CD4-positive, alpha-beta T cell (primary cell): ENCODE data around the gene SSPN. TPM values are rescaled to one million over a fixed set of nuclear protein-coding genes. Genes with fewer than 3 reads are reported as not detected.

Experiments used
- ATAC-seq: fragments of 200-7000 bp; cut with Tn5 transposase; one replicate; pipeline ENCODE4 v1.10.0; 2022; ENCODE audit warnings: mild to moderate bottlenecking; ENCODE audit not compliant: poor library complexity
- CTCF ChIA-PET: fragments of 350-600 bp; sonication (Branson Sonifier 250); formaldehyde crosslinking; loops from one replicate; lab custom pipeline; 2021; ENCODE audit warnings: antibody characterized with exemption, inconsistent platforms; lab: Charles Lee
- POLR2A ChIA-PET: fragments of 350-600 bp; sonication (Branson Sonifier 250); formaldehyde crosslinking; loops from one replicate; lab custom pipeline; 2021; ENCODE audit warnings: antibody characterized with exemption, inconsistent platforms; lab: Charles Lee
- DNase-seq, 14 experiments: peaks; one replicate each; pipeline ENCODE4 v3.0.0-alpha.2; 2013 to 2020; ENCODE audit warnings: mixed read lengths in 2 of 14
- H3K27ac ChIP-seq, 2 donors: one replicate each; pipeline versions ENCODE4 v1.5.1 to v1.7.0; 2013; ENCODE audit warnings: low read length in 2 of 2, low read depth in 1 of 2, mild to moderate bottlenecking in 1 of 2
- H3K27me3 ChIP-seq, 2 experiments: 1 replicate in 1 of 2; 2 replicates in 1 of 2; pipeline versions ENCODE4 v1.6.1 to v1.7.0; 2013; ENCODE audit warnings: low read length in 2 of 2, control low read depth in 1 of 2, mild to moderate bottlenecking in 1 of 2, moderate library complexity in 1 of 2; ENCODE audit not compliant: insufficient read depth in 2 of 2, control insufficient read depth in 1 of 2
- H3K36me3 ChIP-seq: one replicate; pipeline ENCODE4 v1.6.1; 2013; ENCODE audit warnings: low read length, control low read depth; ENCODE audit not compliant: insufficient read depth
- H3K4me1 ChIP-seq: one replicate; pipeline ENCODE4 v1.6.1; 2013; ENCODE audit warnings: low read length, control low read depth; ENCODE audit not compliant: insufficient read depth
- H3K4me3 ChIP-seq: one replicate; pipeline ENCODE4 v1.5.1; 2013; ENCODE audit warnings: mild to moderate bottlenecking, low read length, moderate library complexity
- H3K9me3 ChIP-seq, 2 experiments: 1 replicate in 1 of 2; 2 replicates in 1 of 2; pipeline versions ENCODE4 v1.6.1 to v1.7.0; 2013; ENCODE audit warnings: low read length in 2 of 2, mild to moderate bottlenecking in 2 of 2, control low read depth in 1 of 2, moderate library complexity in 1 of 2; ENCODE audit not compliant: control insufficient read depth in 1 of 2, insufficient read depth in 1 of 2
- H3K27ac Mint-ChIP-seq: one replicate; pipeline ENCODE4 v1.8.0; 2020; ENCODE audit warnings: mixed read lengths
- H3K27me3 Mint-ChIP-seq: one replicate; pipeline ENCODE4 v1.8.0; 2021; ENCODE audit warnings: mixed read lengths
- H3K36me3 Mint-ChIP-seq: one replicate; pipeline ENCODE4 v1.8.0; 2021; ENCODE audit warnings: low read depth, mixed read lengths
- H3K4me1 Mint-ChIP-seq: one replicate; pipeline ENCODE4 v1.8.0; 2021; ENCODE audit warnings: low read depth, mixed read lengths
- H3K4me3 Mint-ChIP-seq: one replicate; pipeline ENCODE4 v1.8.0; 2020; ENCODE audit warnings: mild to moderate bottlenecking, mixed read lengths
- H3K9me3 Mint-ChIP-seq: one replicate; pipeline ENCODE4 v1.8.0; 2020; ENCODE audit warnings: mixed read lengths
- CTCF ChIP-seq: fragments of 200-600 bp; IDR thresholded peaks from one replicate; pipeline ENCODE4 v1.8.0; 2022; ENCODE audit warnings: antibody characterized with exemption, mild to moderate bottlenecking
- intact Hi-C, 2 experiments: fragments of 100-400 bp; cut with DNase I in 1 of 2; cut with micrococcal nuclease in 1 of 2; formaldehyde crosslinking; loops; one replicate each; pipeline versions ENCODE4 v1.15.1 to v1.9.0; 2023 to 2025; cut with DNase I, micrococcal nuclease
- total RNA-seq, 174 experiments: library from RNA in 2 of 174; stranded (reverse) in 2 of 174; gene quantifications; one replicate each; pipeline ENCODE4 v1.2.3 and lab custom pipeline; 2021 to 2026

Gene SSPN
- total RNA-seq, 2 experiments from 2014 or later, result not detected

- Mint-ChIP-seq H3K27ac (no peak overlapping the region), H3K4me3 (no peak overlapping the region), H3K9me3 (no peaks in the 10 kb centered on the region), H3K27me3 (no peaks in the 10 kb centered on the region), H3K36me3 (no peaks in the 10 kb centered on the region), H3K4me1 (no peaks in the 10 kb centered on the region)
- H3K9me3 ChIP-seq, result no peaks in the 10 kb centered on the region
- ChIA-PET CTCF (no interaction called here), POLR2A (no interaction called here)
- H3K4me3 ChIP-seq, result no peak overlapping the region
- DNase-seq, result no peak
- no peak for TF ChIP-seq CTCF
- no peaks in the 10 kb centered on the region for H3K27me3 ChIP-seq
- no peaks in the 10 kb centered on the region for H3K4me1 ChIP-seq
- no peak for ATAC-seq
- no peak overlapping the region for H3K27ac ChIP-seq
- no peaks in the 10 kb centered on the region for H3K36me3 ChIP-seq
- intact Hi-C loops, result no loop called here
These were observed 73.6 kb downstream of the SSPN start for GRCh38 chr12:26268841-26269561.

GRCh38 chr12:26269562-26270284, 74.3 kb downstream of the SSPN start:
- no peaks in the 10 kb centered on the region for H3K4me1 Mint-ChIP-seq
- H3K27me3 Mint-ChIP-seq, result no peaks in the 10 kb centered on the region
- Histone ChIP-seq H3K9me3 (no peaks in the 10 kb centered on the region), H3K27ac (no peak overlapping the region), H3K27me3 (no peaks in the 10 kb centered on the region), H3K36me3 (no peaks in the 10 kb centered on the region), H3K4me3 (no peak overlapping the region), H3K4me1 (no peaks in the 10 kb centered on the region)
- CTCF ChIA-PET, result no interaction called here
- no peak overlapping the region for H3K27ac Mint-ChIP-seq
- no peak for TF ChIP-seq CTCF
- DNase-seq (no peak), ATAC-seq (no peak)
- H3K36me3 Mint-ChIP-seq, result no peaks in the 10 kb centered on the region
- intact Hi-C loops, result no loop called here
- H3K9me3 Mint-ChIP-seq, result no peaks in the 10 kb centered on the region
- H3K4me3 Mint-ChIP-seq, result no peak overlapping the region
- POLR2A ChIA-PET, result no interaction called here

- Mint-ChIP-seq H3K27me3 (no peaks in the 10 kb centered on the region), H3K4me3 (no peak overlapping the region), H3K9me3 (no peaks in the 10 kb centered on the region), H3K27ac (no peak overlapping the region), H3K4me1 (no peaks in the 10 kb centered on the region), H3K36me3 (no peaks in the 10 kb centered on the region)
- TF ChIP-seq CTCF, result no peak
- Histone ChIP-seq H3K9me3 (no peaks in the 10 kb centered on the region), H3K4me1 (peaks cover 4% of the 10 kb centered on the region), H3K4me3 (no peak overlapping the region), H3K27ac (no peak overlapping the region), H3K36me3 (no peaks in the 10 kb centered on the region), H3K27me3 (no peaks in the 10 kb centered on the region)
- ATAC-seq (no peak), DNase-seq (no peak)
- ChIA-PET CTCF (no interaction called here), POLR2A (no interaction called here)
- intact Hi-C loops, result no loop called here
These were observed 75.7 kb downstream of the SSPN start for GRCh38 chr12:26271024-26271423.
